ENCODE data around the gene AAK1.
"Not testable (repeated sequence)": the region's sequence is repeated elsewhere in the genome, so short reads cannot be mapped to it uniquely, and the experiment has no call there.

AAK1 gene

DNA sequence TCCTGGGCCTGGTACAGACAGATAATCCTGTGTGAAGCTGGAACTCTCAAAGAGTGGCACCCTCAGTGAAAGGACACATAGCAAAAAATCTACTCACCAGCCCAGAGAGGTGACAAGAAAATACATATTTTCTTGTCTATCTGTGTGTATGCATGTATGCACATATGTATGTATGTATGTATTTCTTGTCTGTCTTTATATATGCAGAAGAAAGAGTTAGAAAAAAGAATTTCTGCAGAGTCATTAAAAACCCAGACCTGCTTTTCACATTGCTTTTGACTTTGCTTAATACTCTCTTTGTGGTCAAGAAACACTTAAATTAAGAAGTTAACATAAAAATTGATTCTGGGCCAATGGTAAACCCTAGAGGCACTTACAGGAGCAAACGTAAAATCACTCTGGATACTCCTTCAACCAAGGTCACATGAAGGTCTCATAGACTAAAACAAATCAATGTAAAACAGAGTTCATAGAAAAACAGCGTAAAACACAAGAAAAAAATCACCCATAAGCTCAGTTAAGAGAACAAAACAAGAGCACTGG lies 16.5 kb upstream of the AAK1 start:
- DNase-seq (ENCODE audit: low read depth), result no peak

DNA sequence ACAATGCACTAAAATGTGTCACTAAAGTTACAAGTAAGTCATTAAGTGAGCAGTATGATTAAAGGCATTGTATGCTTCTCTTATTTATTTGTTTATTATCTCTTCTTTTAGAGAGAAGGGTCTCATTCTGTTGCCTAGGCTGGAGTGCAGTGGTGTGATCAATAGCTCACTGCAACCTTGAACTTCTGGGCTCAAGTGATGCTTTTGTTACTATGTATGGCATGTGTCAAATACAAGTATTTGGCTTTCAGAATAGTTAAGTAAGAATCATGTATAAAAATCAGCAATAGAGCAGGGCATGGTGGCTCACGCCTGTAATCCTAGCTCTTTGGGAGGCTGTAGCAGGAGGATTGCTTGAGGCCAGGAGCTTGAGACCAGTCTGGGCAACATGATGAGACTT lies 15.8 kb upstream of the AAK1 start:
- DNase-seq (ENCODE audit: low read depth), result no peak

DNA sequence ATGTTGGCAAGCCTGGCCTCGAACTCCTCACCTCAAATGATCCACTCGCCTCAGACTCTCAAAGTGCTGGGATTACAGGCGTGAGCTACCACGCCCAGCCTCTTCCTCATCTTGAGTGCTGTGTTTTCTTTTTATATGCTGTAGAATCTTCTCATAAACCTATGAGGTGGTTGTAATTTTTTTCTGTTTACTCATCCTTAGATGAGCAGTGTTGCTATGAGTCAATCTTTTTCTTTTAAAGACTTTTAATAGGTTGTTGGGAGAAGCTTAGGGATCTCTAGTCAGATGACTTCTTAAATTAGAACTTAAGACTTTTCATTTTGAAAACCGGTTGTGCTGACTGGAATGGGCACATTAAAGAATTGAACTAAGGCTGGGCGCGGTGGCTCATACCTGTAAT lies 8.7 kb upstream of the AAK1 start:
- DNase-seq (ENCODE audit: low read depth), result peak; percentile 80

DNA sequence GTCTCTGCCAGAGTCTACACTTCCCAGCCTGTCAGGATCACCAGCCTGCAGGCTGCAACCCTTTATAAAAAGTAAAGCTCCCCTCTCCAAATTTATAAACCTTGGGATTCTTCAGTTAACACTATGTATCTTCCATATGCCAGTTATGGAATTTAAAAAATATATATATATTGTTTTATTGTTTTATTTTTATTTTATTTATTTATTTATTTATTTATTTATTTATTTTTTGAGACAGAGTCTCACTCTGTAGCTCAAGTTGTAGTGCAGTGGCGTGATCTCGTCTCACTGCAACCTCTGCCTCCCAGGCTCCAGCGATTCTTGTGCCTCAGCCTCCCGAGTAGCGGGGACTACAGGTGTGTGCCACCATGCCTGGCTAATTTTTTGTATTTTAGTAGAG lies 3.7 kb upstream of the AAK1 start:
- DNase-seq (ENCODE audit: low read depth), result not testable (repeated sequence)

DNA sequence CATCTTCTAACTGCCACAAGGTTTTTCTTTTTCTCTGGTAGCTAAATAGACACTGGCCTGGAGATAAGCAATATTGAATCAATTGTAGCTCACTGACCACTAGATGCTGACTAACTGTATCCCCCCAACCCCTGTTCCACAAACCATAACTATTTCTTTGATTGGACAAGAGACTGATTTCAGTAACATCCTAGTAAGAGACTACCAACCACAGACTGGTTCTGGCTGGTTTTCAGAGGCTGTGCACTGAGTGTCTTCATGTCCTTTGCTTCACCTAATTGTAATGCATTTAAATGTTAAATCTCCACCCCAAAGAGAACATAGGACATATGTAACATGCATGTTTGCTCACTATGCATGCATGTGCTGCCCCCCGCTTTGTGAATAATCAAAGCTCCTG lies 3.2 kb upstream of the AAK1 start:
- no peak for DNase-seq (ENCODE audit: low read depth)

DNA sequence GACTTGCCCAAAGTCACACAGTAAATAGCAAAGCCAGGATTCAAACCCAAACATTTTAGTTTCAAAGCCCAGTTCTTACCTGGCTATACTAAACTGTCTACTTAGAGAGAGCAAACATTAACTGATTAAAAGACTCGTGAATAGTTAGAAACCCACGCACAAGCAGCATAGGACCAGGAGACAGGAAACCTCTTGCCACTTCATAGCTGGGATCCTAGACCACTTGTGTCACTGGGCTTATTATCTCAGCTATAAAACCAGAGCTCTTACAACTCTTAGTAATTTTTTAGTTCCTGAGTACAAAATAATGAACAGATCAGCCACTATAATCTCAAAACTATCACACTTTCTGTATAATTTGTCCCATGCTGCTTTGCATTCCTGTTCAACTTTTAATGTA lies 2.4 kb upstream of the AAK1 start:
- no peak for DNase-seq (ENCODE audit: low read depth)

DNA sequence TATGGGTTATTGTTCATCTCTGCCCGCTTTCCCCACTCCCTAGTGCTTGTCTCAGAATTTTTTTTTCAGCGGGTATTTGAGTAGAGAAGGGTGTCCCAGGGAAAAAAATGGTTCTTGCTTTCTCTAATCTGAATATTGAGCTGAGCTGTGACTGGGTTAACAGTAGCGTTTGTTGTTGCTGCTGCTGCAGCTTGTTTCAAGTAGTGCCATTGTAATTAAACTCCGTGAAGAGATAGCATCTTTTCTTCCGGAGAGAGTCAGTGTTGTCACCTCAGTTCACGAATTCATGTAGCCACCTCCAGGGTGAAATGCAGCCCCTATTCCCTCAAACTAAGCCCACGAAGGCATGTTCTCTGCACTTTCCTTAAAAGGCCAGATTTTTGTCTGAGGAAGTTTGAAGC lies 1.5 kb upstream of the AAK1 start:
- DNase-seq (ENCODE audit: low read depth), result no peak

DNA sequence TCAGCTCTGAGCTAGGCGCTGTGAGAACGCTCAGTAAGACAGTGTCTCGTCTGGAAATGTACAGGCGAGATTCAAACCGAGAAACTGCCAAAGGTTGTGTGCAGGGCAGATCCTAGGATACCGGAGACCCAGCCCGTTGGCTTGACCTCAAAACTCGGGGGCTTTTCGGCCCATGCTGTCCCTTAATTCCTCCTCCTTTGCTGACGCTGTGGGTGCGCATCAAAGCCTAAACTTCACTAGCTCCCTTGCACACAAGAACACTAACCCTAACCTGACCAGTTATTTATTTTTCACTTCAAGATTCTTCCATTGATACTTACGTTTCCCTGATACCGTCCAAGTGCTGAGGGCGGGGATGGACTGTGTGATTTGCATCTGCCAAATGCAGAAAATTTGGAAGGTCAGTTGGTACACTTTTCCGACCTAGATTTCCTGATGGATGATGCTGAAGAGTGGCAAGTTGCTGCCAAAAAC lies 1.0 kb upstream of the AAK1 start:
- no peak for DNase-seq (ENCODE audit: low read depth)

DNA sequence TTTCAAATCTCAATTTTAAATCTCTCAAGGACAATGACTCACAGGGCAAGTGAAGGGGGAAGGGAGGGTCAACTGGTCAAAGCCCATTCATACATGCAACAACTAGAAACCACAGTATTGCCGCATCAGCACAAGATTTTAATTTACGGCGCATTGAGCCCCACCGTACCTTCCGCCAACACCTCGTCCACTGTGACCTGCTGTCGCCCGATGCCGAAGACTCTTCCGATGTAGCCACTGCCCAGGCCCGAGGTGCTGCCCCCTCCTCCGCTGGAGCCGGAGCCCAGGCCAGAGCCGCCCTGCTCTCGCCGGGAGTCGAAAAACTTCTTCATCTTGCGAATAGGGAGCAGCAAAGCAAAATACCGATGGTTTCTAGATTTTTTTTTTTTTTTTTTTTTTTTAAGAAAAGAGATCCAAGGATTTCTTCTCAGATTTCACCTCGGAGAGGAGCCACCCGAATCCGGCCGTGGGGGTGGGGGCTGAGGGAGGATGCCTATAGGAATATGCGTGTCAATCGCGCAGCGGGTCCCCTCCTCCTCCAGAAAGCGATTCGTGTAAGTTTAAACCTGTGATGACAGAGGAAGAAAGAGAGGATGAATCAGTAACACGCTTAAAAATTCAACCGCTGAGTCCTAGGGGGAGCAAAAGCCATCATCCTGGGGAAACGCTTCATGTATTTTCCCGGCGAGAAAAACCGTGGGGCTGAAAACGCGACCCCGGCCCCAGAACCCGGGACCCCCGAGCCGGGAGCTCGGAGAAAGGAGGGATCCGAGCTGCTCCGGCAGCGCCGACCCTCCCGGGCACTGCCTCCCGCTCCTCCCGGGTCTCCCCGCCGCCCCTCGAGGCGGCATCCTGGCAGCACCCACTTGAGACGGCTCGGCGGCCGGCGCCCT lies 584 bp downstream of the AAK1 start:
- DNase-seq (ENCODE audit: low read depth), result peak; percentile 61

DNA sequence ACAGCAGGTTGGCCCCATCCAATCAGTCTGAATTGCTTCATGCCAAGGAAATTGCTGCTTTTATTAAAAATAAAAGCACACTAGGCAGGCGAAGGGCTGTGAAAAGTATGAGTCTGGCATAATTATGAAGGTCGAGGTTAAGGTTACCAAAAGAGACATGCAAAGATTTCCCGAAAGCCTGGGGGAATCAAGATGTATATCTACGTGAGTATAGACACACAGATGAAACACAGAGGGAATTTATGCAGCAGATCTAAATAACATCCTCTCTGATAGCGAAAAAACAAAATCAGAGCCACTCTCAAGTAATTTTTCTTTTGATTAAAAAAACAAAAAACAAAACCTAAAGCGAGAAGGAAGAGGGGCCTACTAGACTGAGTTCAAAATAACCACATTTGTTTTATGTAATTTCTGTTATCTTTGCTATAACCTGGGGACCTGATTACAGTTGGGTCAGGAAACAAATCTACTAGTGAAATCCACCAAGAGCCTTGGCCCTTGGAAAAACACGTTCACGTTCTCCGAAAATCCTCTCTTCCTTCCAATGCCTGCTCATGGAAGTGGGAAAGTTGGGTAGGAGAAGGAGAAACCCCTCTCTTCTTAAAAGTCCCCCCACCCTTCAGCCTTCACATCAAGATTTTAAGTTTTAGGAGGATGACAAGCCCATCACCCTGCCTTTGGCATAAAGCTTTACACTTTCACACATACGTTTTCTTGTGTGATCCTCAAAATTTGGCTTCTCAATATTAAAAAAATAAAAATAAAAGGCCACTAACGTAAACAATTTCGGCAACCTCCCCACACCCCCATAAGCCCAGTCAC lies 1.4 kb downstream of the AAK1 start:
- no peak for DNase-seq (ENCODE audit: low read depth)

DNA sequence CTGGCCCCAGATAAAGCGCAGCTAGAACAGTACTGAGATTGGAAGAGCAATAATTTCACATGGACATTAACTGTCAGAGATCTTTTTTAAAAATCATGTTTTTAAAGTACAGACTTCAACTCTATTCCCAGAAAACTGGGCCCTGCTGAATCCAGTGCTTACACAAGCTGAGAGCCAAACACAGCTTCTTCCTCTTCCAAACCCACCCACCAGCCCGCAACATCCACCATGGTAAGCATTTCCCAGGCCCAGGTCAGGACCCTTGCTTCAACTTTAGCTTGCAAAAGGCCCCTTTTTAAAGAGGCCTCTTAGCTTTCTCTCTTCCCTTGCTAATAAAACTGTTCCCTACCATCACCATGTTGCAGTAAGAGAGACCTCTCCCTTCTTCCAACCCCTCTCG lies 2.1 kb downstream of the AAK1 start:
- no peak for DNase-seq (ENCODE audit: low read depth)

DNA sequence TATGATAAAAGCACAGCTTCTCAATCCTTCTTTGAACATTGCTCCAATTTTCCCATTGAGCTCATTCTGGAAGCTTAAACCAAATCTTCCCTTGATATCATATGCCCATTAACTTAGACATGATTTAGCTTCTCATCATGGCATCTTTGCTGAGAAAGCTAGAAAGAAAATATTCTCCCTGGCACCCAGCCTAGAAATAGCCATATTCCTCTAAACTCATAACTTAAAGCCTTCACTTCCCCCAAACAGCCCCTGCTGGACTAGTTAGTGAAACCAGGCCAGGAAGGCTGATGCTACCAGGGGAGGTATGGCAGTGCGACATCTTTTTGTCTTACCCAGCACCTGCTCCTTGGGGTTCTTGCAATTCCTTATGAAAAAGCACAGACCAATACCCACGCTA lies 4.3 kb downstream of the AAK1 start:
- no peak for DNase-seq (ENCODE audit: low read depth)

DNA sequence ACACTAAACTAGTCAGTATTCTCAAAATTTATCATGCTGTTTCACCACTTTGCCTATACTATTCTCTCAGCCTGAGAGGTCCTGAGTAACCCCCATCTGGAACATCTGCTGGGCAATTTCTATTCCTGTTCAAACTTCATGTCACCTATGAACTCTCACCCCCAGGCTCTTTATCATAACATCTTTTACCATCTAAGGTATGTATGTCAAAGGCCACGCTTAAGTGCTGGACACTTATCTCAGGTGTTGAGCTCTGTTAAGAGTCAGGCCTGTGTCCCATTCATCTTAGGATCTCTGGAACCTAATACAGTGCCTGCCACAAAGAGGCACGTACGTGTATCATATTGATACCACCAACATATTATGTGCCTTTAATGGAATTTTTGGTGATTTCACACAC lies 4.9 kb downstream of the AAK1 start:
- DNase-seq (ENCODE audit: low read depth), result no peak

DNA sequence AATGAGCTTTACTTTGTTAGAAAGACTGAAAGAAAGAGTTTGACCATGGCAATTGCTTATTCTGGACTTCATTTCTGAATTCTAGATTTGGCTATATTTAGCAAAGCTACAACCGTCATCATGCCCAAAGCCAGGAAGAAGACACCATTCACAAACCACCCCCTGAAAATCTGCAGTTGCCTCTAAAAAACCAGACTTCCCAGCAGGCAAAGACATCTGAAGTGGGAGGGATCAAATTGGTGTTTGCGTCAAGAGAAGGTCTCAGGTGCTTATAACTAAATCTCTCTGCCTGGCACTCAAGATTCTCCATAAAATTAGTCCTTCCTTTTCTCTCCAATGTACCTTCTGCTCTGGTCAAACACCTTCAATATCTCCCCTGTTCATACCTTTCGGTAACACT lies 5.6 kb downstream of the AAK1 start:
- DNase-seq (ENCODE audit: low read depth), result no peak

DNA sequence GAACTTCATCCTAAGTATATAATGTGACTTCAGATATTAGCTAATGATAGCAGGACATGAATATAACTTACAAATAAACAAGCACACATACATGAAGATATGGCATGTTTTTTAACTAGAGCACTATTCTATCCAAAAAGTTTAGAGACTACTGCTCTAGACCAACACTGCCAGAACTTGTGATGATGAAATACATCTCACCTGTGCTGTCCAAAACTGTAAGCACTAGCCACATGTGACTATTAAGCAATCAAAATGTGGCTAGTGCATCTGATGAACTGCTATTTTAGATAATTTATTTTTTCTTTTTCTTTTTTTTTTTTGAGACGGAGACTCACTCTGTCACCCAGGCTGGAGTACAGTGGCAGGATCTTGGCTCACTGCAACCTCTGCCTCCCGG lies 7.1 kb downstream of the AAK1 start:
- DNase-seq (ENCODE audit: low read depth), result no peak

DNA sequence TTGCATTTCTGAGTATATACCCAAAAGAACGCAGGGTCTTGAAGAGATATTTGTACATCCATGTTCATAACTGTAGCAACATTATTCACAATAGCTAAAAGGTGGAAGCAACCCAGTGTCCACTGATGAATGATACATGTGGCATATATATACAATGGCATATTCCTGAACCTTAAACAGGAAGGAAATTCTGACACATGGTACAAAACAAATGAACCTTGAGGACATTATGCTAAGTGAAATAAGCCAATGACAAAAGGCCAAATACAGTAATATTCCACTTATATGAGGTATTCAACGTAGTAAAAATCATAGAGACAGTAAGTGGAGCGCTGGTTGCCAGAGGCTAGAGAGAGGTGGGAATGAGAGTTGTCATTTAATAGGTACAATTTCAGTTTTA lies 8.1 kb downstream of the AAK1 start:
- no peak for DNase-seq (ENCODE audit: low read depth)

DNA sequence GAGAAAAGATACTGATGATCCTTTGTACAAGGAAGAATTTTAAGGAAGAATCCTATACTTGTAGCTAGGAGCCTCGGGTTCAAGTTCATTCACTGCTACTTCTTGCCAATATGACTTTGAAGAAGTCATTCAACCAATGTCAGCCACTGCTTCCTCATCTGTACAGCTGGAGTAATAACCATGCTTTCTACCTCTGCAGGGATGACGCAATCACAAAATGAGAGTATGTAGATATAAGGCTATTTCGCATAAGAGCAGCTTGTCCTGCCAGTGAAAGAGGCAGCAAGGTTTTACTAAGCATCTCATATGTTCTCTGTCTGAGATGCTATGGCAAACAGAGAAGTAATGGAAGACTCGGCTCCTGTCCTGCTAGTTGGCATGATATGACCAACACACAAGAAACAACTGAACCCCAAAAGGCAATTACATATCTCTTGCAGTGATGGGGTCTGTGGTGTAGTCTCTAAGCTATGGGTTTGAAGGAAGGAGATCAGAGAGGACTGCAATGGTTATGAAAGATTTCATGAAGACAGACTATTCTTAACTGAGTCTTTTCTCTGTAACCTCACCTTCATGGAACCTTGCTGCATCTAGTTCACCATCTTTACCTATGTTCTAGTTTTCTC lies 9.2 kb downstream of the AAK1 start:
- DNase-seq (ENCODE audit: low read depth), result no peak

DNA sequence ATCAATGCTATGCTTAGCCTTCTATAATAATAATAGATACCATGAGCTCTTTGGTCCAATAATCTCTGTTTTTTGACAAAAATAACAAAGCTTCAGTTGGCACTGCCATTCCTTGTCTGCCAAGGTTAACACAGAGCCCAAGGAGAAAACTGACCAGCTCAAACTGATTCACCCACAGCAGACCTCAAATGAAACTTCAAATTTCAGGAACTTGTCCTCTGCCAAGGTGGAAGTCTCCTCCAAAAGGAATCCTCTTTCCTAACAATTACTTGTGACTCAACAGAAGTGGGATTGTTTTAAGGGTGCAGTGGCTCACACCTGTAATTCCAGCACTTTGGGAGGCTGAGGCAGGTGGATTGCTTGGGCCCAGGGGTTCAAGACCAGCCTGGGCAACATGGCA lies 12.1 kb downstream of the AAK1 start:
- DNase-seq (ENCODE audit: low read depth), result no peak

DNA sequence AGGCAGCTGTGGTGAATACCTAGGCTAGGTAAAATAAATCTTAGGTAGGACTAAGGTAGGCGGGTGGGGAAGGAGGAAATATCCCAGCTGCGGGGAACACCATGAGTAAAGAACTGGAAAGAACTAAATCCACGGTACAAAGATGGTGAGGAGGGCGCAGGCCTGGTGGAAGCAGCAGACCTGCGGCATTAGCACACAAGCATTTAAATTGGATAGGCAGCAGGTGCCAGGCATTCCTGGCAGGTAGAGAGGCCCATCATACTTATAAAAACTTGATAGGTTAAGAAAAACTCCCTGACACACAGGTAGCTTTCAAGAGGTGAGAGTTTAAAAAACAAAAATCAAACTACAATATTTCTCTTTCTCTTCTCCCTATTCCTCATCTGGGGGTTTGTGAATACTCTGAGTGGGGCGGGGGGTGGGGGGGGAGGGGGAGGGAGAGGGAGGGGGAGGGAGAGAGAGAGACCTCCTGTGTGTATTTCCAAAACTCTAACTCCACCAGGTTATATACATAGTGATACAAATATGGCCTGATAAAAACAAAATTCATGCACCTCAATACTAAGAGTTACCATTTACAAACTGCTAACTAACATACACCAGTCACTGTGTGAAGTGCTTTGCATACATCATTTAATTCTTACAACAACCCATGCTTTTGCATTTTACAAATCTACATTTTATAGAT lies 13.5 kb downstream of the AAK1 start:
- no peak for DNase-seq (ENCODE audit: low read depth)

DNA sequence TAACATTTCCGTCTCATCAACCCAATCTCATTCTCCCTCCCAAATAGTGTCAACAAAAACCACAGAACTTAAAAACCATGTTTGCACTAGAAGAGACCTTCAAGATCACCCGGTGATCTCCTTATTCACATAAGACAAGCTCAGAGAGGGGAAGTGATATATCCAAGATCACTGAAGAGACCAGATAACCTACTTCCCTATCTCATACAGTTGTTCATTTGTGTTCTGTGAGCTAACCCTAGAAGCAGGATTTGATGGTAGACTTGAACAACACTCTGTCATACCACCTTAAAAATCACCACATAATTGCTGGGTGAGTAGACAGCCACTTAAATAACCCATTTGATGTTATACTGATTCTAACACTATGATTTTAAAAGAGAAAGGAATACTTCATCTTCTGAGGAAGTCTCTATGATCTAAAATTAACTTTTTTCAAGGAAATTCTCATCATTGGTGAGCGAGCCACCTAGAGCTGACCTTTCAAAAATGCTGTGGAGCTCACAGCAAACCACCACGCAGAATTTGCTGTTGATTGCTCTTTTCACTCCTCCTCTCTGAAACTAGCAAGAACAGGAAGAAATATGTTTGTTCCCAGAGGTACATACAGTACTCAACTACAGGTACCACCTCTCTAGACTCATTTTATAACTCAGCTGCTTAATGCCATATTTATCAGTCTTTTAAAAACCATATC lies 15.1 kb downstream of the AAK1 start:
- DNase-seq (ENCODE audit: low read depth), result no peak

DNA sequence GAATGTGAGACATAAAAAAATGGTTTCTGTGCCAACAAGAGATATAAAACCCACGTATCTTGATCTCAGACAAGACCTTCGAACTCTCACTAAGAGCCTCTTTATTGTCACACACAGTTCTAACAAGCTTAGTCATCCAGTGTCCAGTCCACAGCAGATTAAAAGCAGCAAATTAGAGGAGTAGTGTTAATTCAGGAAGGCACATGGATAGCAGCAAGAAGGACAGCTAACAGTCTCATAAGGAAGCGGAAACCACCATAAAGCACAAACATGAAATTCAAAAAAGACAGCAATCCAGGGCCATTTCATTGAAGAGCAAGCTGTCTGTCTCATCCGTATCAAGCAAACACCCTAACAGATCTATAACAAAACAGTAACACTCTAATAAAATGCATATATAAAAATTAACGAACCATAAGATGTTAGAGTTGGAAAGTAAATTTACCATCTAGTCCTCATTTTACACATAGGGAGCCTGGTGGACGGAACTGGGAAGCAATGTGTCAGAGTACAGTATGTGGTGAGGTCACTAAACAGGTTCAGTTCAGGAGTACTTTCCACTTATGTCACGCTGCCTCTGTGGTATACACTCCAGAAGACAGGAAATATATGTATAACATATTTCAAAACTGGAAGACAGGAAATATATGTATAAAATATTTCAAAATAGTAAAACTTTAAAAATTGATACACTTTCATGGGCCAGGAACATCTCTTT lies 18.3 kb downstream of the AAK1 start:
- no peak for DNase-seq (ENCODE audit: low read depth)

All from HS-5 (cell line).